GM13976 (cell line): ENCODE results near the gene COL6A3.

Source experiments
- DNase-seq: peaks from one replicate; pipeline ENCODE4 v3.0.0; 2012; ENCODE audit warnings: low spot score
- CTCF ChIP-seq: IDR thresholded peaks from 2 replicates; pipeline ENCODE4 v1.5.1; 2012; ENCODE audit warnings: borderline replicate concordance, mild to moderate bottlenecking; ENCODE audit not compliant: insufficient read depth; ENCODE audit errors: extremely low read depth, missing control alignments, control extremely low read depth
- in situ Hi-C: fragments of 300-500 bp; cut with MboI; formaldehyde crosslinking; loops from one replicate; pipeline ENCODE4 v1.12.0; 2022; ENCODE audit warnings: low sequenced_read_pairs, mixed read lengths, inconsistent platforms; ENCODE audit not compliant: unreplicated experiment

COL6A3 gene

DNA sequence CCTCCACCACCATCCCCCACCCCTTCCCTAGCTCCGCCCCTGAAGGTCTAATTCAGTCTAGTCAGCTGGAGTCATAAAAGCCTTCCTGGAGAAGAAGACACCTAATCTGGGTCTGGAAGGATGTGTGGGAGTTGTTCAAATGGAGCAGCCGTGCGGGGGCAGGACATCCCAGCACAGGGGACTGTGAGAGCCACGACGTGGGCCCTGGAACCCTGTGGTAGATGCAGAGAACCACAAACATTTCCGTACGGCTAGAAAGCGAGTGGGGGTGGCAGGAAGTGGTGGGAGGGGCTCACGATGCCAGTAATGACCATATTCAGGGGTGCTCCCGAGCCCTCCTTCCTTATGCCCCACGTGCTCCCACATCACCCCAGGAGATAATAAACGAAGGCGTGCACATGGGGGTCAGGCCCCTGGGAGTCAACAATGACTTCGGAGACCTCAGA is 20.9 kb upstream of the COL6A3 start:
- no peak for TF ChIP-seq CTCF
- DNase-seq: peak; percentile 52
- in situ Hi-C loops: no loop called here

DNA sequence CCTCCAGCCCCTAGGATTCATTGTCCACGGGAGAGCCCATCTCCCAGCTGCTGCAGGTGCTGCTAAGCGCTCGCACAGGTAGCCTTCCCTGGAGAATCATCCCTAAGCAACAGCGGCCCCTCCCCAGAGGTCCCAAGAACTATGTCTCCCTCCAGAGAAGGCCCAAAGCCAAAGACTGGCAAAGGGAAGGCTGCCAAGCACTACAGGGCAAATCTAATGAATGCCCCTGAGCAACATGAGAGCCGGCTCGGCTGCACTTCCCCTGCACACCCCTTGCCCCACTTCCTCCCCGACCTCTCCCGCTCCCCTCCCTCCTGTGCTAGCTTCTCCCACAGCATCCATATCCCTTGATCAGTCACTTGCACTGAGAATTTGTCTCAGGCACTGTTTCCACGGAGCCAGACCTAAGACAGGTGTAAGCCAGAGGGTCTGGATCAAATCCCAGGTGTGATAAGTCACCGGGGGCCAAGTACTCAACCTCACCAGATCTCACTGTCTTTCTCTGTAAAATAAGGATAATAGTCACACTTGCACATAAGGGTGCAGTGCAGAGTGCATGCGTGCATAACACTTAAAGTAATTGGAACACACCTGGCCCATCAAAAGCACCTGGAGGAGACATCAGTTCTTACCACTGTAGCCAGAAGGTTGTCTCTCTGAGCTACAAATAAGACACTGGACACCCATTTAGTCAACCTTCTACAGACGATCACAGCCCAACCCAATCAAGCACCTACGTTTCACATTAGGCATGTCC is 20.1 kb upstream of the COL6A3 start:
- TF ChIP-seq CTCF: no peak
- DNase-seq: no peak
- in situ Hi-C loops: no loop called here

DNA sequence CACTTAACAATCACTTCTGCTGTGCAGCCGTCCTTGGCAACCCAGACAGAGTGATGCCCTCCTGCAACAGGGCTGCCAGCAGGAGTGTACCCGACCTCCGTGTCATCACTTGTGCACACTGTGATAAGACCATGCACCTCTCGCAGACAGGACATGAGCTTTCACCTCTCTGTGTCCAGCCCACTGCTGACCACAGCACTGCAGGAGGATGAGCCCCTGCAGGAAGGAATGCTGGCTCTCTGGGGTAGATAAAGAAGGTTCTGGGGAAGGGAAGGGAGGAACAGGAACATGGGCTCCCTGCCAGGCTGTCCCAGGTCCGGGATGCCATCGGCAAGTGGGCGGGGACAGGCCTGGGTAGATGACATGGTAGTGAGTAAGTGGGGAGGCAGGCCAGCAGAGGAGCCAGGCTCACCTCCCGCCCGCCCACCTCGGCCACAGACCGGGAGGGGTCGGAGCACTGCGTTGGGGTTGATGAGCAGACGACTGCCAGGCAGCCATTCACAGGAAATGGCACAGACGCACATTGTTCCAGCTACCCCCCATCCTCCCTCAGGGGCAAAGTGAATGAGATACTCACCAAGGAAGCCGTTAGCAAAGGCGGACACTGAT is 18.6 kb upstream of the COL6A3 start:
- no peak for TF ChIP-seq CTCF
- in situ Hi-C loops: no loop called here
- no peak for DNase-seq

GRCh38 chr2:237431837-237432236 is 17.9 kb upstream of the COL6A3 start:
- no peak for DNase-seq
- in situ Hi-C loops: no loop called here
- TF ChIP-seq CTCF: no peak

GRCh38 chr2:237431372-237431771 is 17.4 kb upstream of the COL6A3 start:
- no peak for DNase-seq
- no peak for TF ChIP-seq CTCF
- in situ Hi-C loops: no loop called here

DNA sequence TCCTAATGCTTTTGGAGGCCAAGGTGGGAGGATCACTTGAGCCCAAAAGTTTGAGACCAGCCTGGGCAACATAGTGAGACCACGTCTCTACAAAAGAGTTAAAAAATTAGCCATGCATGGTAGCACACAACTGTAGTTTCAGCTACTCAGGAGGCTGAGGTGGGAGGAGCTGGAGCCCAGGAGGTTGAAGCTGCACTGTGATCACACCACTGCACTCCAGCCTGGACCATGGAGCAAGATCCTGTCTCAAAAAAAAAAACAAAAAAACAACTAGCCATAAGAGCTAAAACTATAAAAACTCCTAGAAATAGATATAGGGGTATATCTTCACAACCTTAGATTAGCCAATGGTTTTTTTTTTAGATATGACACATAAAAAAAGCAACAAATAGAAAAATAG is 16.9 kb upstream of the COL6A3 start:
- TF ChIP-seq CTCF: no peak
- in situ Hi-C loops: no loop called here
- DNase-seq: no peak
